Neuronal stem cell (in vitro differentiated cells): ENCODE results near the gene OR2C3. TPM values are rescaled to one million over a fixed set of nuclear protein-coding genes. Genes with fewer than 3 reads are reported as not detected.

Experiments
- DNase-seq: peaks from one replicate; pipeline ENCODE4 v3.0.0-alpha.2; 2013; ENCODE audit warnings: low spot score
- H2AFZ ChIP-seq: one replicate; pipeline ENCODE4 v1.6.1; 2013; ENCODE audit warnings: mild to moderate bottlenecking, low read length, inconsistent platforms
- H2AK5ac ChIP-seq: 2 replicates; pipeline ENCODE4 v1.6.1; 2013; ENCODE audit warnings: low read depth, mild to moderate bottlenecking, inconsistent platforms, low read length, moderate library complexity, mixed read lengths
- H2BK120ac ChIP-seq: 2 replicates; pipeline ENCODE4 v1.6.1; 2013; ENCODE audit warnings: low read depth, mild to moderate bottlenecking, inconsistent platforms, low read length, moderate library complexity, mixed read lengths
- H2BK12ac ChIP-seq: one replicate; pipeline ENCODE4 v1.6.1; 2013; ENCODE audit warnings: low read length, inconsistent platforms
- H2BK15ac ChIP-seq: 2 replicates; pipeline ENCODE4 v1.6.1; 2013; ENCODE audit warnings: mild to moderate bottlenecking, low read length, inconsistent platforms, mixed read lengths
- H2BK5ac ChIP-seq: one replicate; pipeline ENCODE4 v1.6.1; 2013; ENCODE audit warnings: inconsistent platforms, mild to moderate bottlenecking, low read length, moderate library complexity
- H3K14ac ChIP-seq: one replicate; pipeline ENCODE4 v1.6.1; 2013; ENCODE audit warnings: low read length, inconsistent platforms
- H3K18ac ChIP-seq: 2 replicates; pipeline ENCODE4 v1.6.1; 2013; ENCODE audit warnings: low read length, inconsistent platforms
- H3K23ac ChIP-seq: 2 replicates; pipeline ENCODE4 v1.6.1; 2013; ENCODE audit warnings: low read depth, mild to moderate bottlenecking, mixed read lengths, low read length, inconsistent platforms; ENCODE audit not compliant: poor library complexity
- H3K27ac ChIP-seq: replicated peaks from 3 replicates; pipeline ENCODE4 v1.5.1; 2013; ENCODE audit warnings: low read length, inconsistent platforms
- H3K27me3 ChIP-seq, 3 experiments: 2 replicates each; pipeline ENCODE4 v1.6.1; 2013; ENCODE audit warnings: low read length in 3 of 3, mild to moderate bottlenecking in 2 of 3, inconsistent platforms in 1 of 3, low read depth in 1 of 3, mixed read lengths in 1 of 3, moderate library complexity in 1 of 3; ENCODE audit not compliant: control insufficient read depth in 3 of 3, insufficient read depth in 3 of 3
- H3K36me3 ChIP-seq, 2 donors: replicated peaks in 1 of 2; 2 replicates each; pipeline ENCODE4 v1.6.1; 2013; ENCODE audit warnings: low read length in 2 of 2; ENCODE audit not compliant: control insufficient read depth in 2 of 2, insufficient read depth in 2 of 2
- H3K4ac ChIP-seq: 2 replicates; pipeline ENCODE4 v1.6.1; 2013; ENCODE audit warnings: inconsistent platforms, mild to moderate bottlenecking, low read length, moderate library complexity
- H3K4me1 ChIP-seq, 2 donors: 1 replicate in 1 of 2; 2 replicates in 1 of 2; pipeline ENCODE4 v1.6.1; 2013; ENCODE audit warnings: low read length in 2 of 2, low read depth in 1 of 2; ENCODE audit not compliant: control insufficient read depth in 2 of 2, insufficient read depth in 1 of 2
- H3K4me2 ChIP-seq: one replicate; pipeline ENCODE4 v1.6.1; 2013; ENCODE audit warnings: mild to moderate bottlenecking, low read length, inconsistent platforms; ENCODE audit not compliant: insufficient read depth, poor library complexity, severe bottlenecking
- H3K4me3 ChIP-seq, 2 donors: 2 replicates each; pipeline ENCODE4 v1.5.1; 2013; ENCODE audit warnings: low read length in 2 of 2, mild to moderate bottlenecking in 2 of 2, inconsistent platforms in 1 of 2, moderate library complexity in 1 of 2
- H3K79me1 ChIP-seq: one replicate; pipeline ENCODE4 v1.6.1; 2013; ENCODE audit warnings: low read depth, mild to moderate bottlenecking, inconsistent platforms, low read length, moderate library complexity
- H3K9ac ChIP-seq: one replicate; pipeline ENCODE4 v1.6.1; 2013; ENCODE audit warnings: mild to moderate bottlenecking, low read depth, low read length, inconsistent platforms; ENCODE audit not compliant: poor library complexity
- H3K9me3 ChIP-seq, 2 donors: replicated peaks in 1 of 2; 2 replicates each; pipeline versions ENCODE3 to v1.6.1; 2013; ENCODE audit warnings: low read length in 2 of 2, mild to moderate bottlenecking in 2 of 2, inconsistent platforms in 1 of 2, low read depth in 1 of 2, mixed read lengths in 1 of 2, moderate library complexity in 1 of 2; ENCODE audit not compliant: control insufficient read depth in 2 of 2, insufficient read depth in 1 of 2
- H4K8ac ChIP-seq: one replicate; pipeline ENCODE4 v1.6.1; 2013; ENCODE audit warnings: low read depth, mild to moderate bottlenecking, inconsistent platforms, low read length, moderate library complexity
- H4K91ac ChIP-seq: one replicate; pipeline ENCODE4 v1.6.1; 2013; ENCODE audit warnings: low read length, low read depth, mild to moderate bottlenecking, inconsistent platforms; ENCODE audit not compliant: poor library complexity
- WGBS, 2 donors: extraction: QIAGEN DNeasy Blood & Tissue Kit; methylation state at CpG; one replicate each; pipeline ENCODE4 v1.1.7; 2013; ENCODE audit warnings: missing lambda C conversion rate in 2 of 2, mixed read lengths in 1 of 2; ENCODE audit not compliant: insufficient read length in 2 of 2, insufficient replicate concordance in 1 of 2; ENCODE audit errors: extremely low coverage in 2 of 2; 5-methylcytosine and 5-hydroxymethylcytosine counted together
- polyA plus RNA-seq, 2 experiments: library from polyadenylated mRNA; stranded (reverse); fragments of 200-250 nt; gene quantifications; one replicate each; pipeline ENCODE4 v1.2.3, GENCODE V29; 2013

The OR2C3 gene
- polyA plus RNA-seq (2013, experiment 1 of 2) = not detected
- polyA plus RNA-seq (2013, experiment 2 of 2) = not detected

- Histone ChIP-seq H3K4me1 (peaks cover 0 to 2% of the 10 kb centered on the region in 2 donors), H3K27ac (no peak within 1 kb of the TSS), H4K8ac (no peak within 1 kb of the TSS), H2BK12ac (no peak within 1 kb of the TSS), H2BK120ac (no peak within 1 kb of the TSS), H3K27me3 (no peaks in the 10 kb centered on the region), H2AFZ (no peak within 1 kb of the TSS), H3K18ac (no peak within 1 kb of the TSS), H3K23ac (no peak within 1 kb of the TSS), H2AK5ac (no peak within 1 kb of the TSS), H3K36me3 (no peaks in the 10 kb centered on the region), H2BK5ac (no peak within 1 kb of the TSS), H3K4me3 (no peak within 1 kb of the TSS), H3K9ac (no peak within 1 kb of the TSS), H3K9me3 (no peaks in the 10 kb centered on the region), H3K4ac (no peak within 1 kb of the TSS), H2BK15ac (no peak within 1 kb of the TSS), H3K79me1 (no peaks in the 10 kb centered on the region), H3K14ac (no peak within 1 kb of the TSS), H3K4me2 (no peak within 1 kb of the TSS), H4K91ac (no peak within 1 kb of the TSS)
- DNase-seq = no peak
- no CpG with 5 or more reads among the region's 2 CpGs for WGBS, 2 donors
These were observed at the start of gene OR2C3 for GRCh38 chr1:247536340-247536739. OR2C3 (minus strand) TSS chr1:247536440; CDS start chr1:247532511, 3,929 bp downstream.

- Histone ChIP-seq H2AFZ (no peak overlapping the region), H2BK120ac (no peak overlapping the region), H3K23ac (no peak overlapping the region), H3K9ac (no peak overlapping the region), H3K14ac (no peak overlapping the region), H2BK12ac (no peak overlapping the region), H3K27ac (no peak overlapping the region), H2BK5ac (no peak overlapping the region), H3K4me1 (no peaks in the 10 kb centered on the region), H3K27me3 (no peaks in the 10 kb centered on the region), H3K9me3 (no peaks in the 10 kb centered on the region), H3K36me3 (no peaks in the 10 kb centered on the region), H2AK5ac (no peak overlapping the region), H3K79me1 (no peaks in the 10 kb centered on the region), H3K4ac (no peak overlapping the region), H3K4me3 (no peak overlapping the region), H4K8ac (no peak overlapping the region), H3K4me2 (no peak overlapping the region), H4K91ac (no peak overlapping the region), H3K18ac (no peak overlapping the region), H2BK15ac (no peak overlapping the region)
- no CpG with 5 or more reads among the region's 5 CpGs for WGBS, 2 donors
- no peak for DNase-seq
These were observed 42.8 kb upstream of the OR2C3 start for GRCh38 chr1:247578946-247579460.

- no CpG with 5 or more reads among the region's 3 CpGs for WGBS, 2 donors
- H3K9me3 ChIP-seq = no peaks in the 10 kb centered on the region
- no peak for DNase-seq
- H3K23ac ChIP-seq = no peak overlapping the region
- H3K14ac ChIP-seq = no peak overlapping the region
- no peak overlapping the region for H4K8ac ChIP-seq
- H2AK5ac ChIP-seq = no peak overlapping the region
- no peak overlapping the region for H3K18ac ChIP-seq
- H2BK15ac ChIP-seq = no peak overlapping the region
- no peak overlapping the region for H4K91ac ChIP-seq
- H2BK12ac ChIP-seq = no peak overlapping the region
- no peak overlapping the region for H2BK120ac ChIP-seq
- no peaks in the 10 kb centered on the region for H3K79me1 ChIP-seq
- H2AFZ ChIP-seq = no peak overlapping the region
- H3K4me1 ChIP-seq = no peaks in the 10 kb centered on the region
- no peak overlapping the region for H2BK5ac ChIP-seq
- no peak overlapping the region for H3K4me2 ChIP-seq
- H3K27me3 ChIP-seq = no peaks in the 10 kb centered on the region
- no peak overlapping the region for H3K4me3 ChIP-seq
- H3K36me3 ChIP-seq = no peaks in the 10 kb centered on the region
- H3K4ac ChIP-seq = no peak overlapping the region
- no peak overlapping the region for H3K27ac ChIP-seq
- no peak overlapping the region for H3K9ac ChIP-seq
These were observed 40.3 kb upstream of the OR2C3 start for GRCh38 chr1:247576514-247576913.

- no peaks in the 10 kb centered on the region for H3K27me3 ChIP-seq
- H3K14ac ChIP-seq = no peak overlapping the region
- H2AK5ac ChIP-seq = no peak overlapping the region
- H3K4ac ChIP-seq = no peak overlapping the region
- no peaks in the 10 kb centered on the region for H3K4me1 ChIP-seq
- H2BK15ac ChIP-seq = no peak overlapping the region
- H3K4me3 ChIP-seq = no peak overlapping the region
- no peak overlapping the region for H4K8ac ChIP-seq
- H3K23ac ChIP-seq = no peak overlapping the region
- H3K79me1 ChIP-seq = no peaks in the 10 kb centered on the region
- H3K18ac ChIP-seq = no peak overlapping the region
- H3K4me2 ChIP-seq = no peak overlapping the region
- no peaks in the 10 kb centered on the region for H3K36me3 ChIP-seq
- H2BK12ac ChIP-seq = no peak overlapping the region
- no peak overlapping the region for H2AFZ ChIP-seq
- no peak overlapping the region for H3K27ac ChIP-seq
- DNase-seq = no peak
- H3K9ac ChIP-seq = no peak overlapping the region
- no peak overlapping the region for H4K91ac ChIP-seq
- H2BK5ac ChIP-seq = no peak overlapping the region
- H3K9me3 ChIP-seq = no peaks in the 10 kb centered on the region
- no peak overlapping the region for H2BK120ac ChIP-seq
These were observed 38.4 kb upstream of the OR2C3 start for GRCh38 chr1:247574664-247575063.
